ENCODE results near the gene KLHL29. TPM values are rescaled to one million over a fixed set of nuclear protein-coding genes. Genes with fewer than 3 reads are reported as not detected.

The KLHL29 gene
- polyA plus RNA-seq, 1 of the 3 experiments (the other 2 are of a cell fraction), result 4.6 TPM

DNA sequence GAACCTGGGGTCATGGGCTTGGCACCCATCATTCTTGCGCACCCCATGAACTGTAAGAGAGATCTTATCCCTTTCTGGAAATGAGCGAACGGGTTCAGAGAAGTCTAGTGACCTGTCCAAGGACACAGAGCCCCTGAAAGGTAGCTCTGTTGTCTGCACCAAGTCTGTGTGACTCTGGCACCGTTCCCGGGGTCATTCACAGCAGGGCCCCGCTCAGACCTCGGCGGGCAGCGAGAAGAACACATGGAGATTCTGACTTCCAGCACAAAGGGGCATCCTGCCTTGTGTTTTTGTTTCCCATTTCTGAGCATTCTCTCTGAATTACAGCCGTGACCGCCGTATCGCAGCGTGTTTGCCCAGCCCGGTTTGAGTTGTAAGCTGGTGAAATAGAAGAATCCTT lies 231.7 kb downstream of the KLHL29 start:
- ChIA-PET POLR2A (no interaction called here), CTCF (interaction anchor here (1.1 to 1.4 kb wide), 4 partner anchors 9 to 212 kb away, joined by 3 to 6 read pairs (median 4); no protein-coding TSS in a partner anchor)
- no peaks in the 10 kb centered on the region for H3F3A ChIP-seq (replicated peaks; ENCODE audit: insufficient read depth)
- no peak overlapping the region for H3K4me3 ChIP-seq (ENCODE audit: low read depth in 2 of 2, low read length in 1 of 2)
- H3K27me3 ChIP-seq (ENCODE audit: insufficient read depth), result no peaks in the 10 kb centered on the region
- H4K20me1 ChIP-seq (ENCODE audit: insufficient read depth), result no peaks in the 10 kb centered on the region
- H3K9me3 ChIP-seq, result peaks cover 8% of the 10 kb centered on the region
- 79% methylated on average over 15 of the region's 15 CpGs for WGBS (ENCODE audit: low lambda C conversion rate)
- no peak overlapping the region; a peak in 1 of 4 replicates for H3K27ac ChIP-seq (ENCODE audit: low read depth in 2 of 2, low read length in 1 of 2)
- H3K4me2 ChIP-seq, result no peak overlapping the region
- H3K9ac ChIP-seq, result no peak overlapping the region
- TF ChIP-seq SIN3A (IDR thresholded peaks at IDR 0.05; ENCODE audit: borderline replicate concordance, low read depth, low read length) (no peak), EZH2phosphoT487 (IDR thresholded peaks at IDR 0.05; ENCODE audit: borderline replicate concordance, low read depth) (no peak), RFX5 (IDR thresholded peaks at IDR 0.05; ENCODE audit: low read length) (no peak), FOXM1 (IDR thresholded peaks at IDR 0.05; ENCODE audit: low read depth) (no peak), YY1 (IDR thresholded peaks at IDR 0.05; ENCODE audit: low read depth) (no peak), POLR2AphosphoS5 (IDR thresholded peaks at IDR 0.05; ENCODE audit: low read depth, low read length) (no peak), ELF1 (IDR thresholded peaks at IDR 0.05) (no peak)
- H3K79me2 ChIP-seq (ENCODE audit: insufficient read depth), result no peaks in the 10 kb centered on the region
- peaks cover 0 to 6% of the 10 kb centered on the region in 2 experiments for H3K36me3 ChIP-seq (replicated peaks in 1 of 2; ENCODE audit: control insufficient read depth in 1 of 2, insufficient read depth in 2 of 2, low read length in 1 of 2)
- DNase-seq, result no peak
- peaks cover 8 to 69% of the 10 kb centered on the region in 2 experiments; a peak in 3 of 4 replicates for H3K4me1 ChIP-seq (ENCODE audit: control insufficient read depth in 1 of 2, insufficient read depth in 2 of 2, low read depth in 1 of 2, low read length in 1 of 2)
- no peaks in the 10 kb centered on the region for H3K9me2 ChIP-seq
- no peak overlapping the region for H2AFZ ChIP-seq (ENCODE audit: low read depth)

DNA sequence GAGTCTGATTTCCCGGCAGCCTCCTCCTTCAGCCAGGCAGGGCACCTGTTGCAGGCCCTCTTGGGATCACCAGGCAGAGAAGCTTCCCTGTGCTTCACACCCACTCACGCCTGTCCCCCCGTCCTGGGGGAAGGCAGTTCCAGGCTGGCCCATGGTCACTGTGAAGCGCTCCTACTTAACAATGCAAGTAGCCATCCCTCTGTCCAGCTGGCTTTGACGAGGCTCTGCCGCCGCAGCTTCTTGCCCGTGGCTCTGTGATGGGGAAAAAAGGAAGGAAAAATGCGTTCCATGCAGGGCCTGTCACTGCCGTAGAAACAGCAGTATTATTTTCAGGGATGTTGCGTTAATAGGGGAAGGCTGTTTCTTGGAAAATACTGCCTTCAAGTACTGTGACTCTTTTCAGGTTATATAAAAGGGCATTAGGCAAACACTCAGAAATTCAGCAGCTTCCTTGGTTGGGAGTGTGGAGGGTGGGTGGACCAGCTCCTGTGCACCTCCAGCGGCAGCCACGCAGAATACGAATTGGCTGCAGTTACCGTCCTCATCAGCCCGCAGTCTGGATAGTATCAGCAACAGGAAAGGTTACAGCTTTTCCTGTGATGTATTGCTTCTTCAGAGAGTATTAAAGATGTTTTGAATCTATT lies 232.3 kb downstream of the KLHL29 start:
- no peaks in the 10 kb centered on the region for H4K20me1 ChIP-seq (ENCODE audit: insufficient read depth)
- DNase-seq, result no peak
- no peaks in the 10 kb centered on the region for H3K36me3 ChIP-seq (replicated peaks in 1 of 2; ENCODE audit: control insufficient read depth in 1 of 2, insufficient read depth in 2 of 2, low read length in 1 of 2)
- H2AFZ ChIP-seq (ENCODE audit: low read depth), result no peak overlapping the region
- H3K9me3 ChIP-seq, result peaks cover 1% of the 10 kb centered on the region; the same call in 1 of the 2 replicates
- no peak for TF ChIP-seq EZH2phosphoT487 (IDR thresholded peaks at IDR 0.05; ENCODE audit: borderline replicate concordance, low read depth)
- TF ChIP-seq, protein P1, sequence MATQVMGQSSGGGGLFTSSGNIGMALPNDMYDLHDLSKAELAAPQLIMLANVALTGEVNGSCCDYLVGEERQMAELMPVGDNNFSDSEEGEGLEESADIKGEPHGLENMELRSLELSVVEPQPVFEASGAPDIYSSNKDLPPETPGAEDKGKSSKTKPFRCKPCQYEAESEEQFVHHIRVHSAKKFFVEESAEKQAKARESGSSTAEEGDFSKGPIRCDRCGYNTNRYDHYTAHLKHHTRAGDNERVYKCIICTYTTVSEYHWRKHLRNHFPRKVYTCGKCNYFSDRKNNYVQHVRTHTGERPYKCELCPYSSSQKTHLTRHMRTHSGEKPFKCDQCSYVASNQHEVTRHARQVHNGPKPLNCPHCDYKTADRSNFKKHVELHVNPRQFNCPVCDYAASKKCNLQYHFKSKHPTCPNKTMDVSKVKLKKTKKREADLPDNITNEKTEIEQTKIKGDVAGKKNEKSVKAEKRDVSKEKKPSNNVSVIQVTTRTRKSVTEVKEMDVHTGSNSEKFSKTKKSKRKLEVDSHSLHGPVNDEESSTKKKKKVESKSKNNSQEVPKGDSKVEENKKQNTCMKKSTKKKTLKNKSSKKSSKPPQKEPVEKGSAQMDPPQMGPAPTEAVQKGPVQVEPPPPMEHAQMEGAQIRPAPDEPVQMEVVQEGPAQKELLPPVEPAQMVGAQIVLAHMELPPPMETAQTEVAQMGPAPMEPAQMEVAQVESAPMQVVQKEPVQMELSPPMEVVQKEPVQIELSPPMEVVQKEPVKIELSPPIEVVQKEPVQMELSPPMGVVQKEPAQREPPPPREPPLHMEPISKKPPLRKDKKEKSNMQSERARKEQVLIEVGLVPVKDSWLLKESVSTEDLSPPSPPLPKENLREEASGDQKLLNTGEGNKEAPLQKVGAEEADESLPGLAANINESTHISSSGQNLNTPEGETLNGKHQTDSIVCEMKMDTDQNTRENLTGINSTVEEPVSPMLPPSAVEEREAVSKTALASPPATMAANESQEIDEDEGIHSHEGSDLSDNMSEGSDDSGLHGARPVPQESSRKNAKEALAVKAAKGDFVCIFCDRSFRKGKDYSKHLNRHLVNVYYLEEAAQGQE (IDR thresholded peaks at IDR 0.05; ENCODE audit: low read depth, low read length), result no peak
- TF ChIP-seq GATA2 (CRISPR knock-in tag; IDR thresholded peaks at IDR 0.05), result no peak
- TF ChIP-seq GABPA (IDR thresholded peaks at IDR 0.05; ENCODE audit: low read depth), result no peak
- no peak for TF ChIP-seq POLR2AphosphoS5 (IDR thresholded peaks at IDR 0.05; ENCODE audit: low read depth, low read length)
- TF ChIP-seq TEAD4 (IDR thresholded peaks at IDR 0.05; ENCODE audit: borderline replicate concordance, insufficient read depth), result no peak
- no peak for TF ChIP-seq FOXM1 (IDR thresholded peaks at IDR 0.05; ENCODE audit: low read depth)
- TF ChIP-seq PBX3 (IDR thresholded peaks at IDR 0.05), result no peak
- no peak for TF ChIP-seq NRF1 (IDR thresholded peaks at IDR 0.05; ENCODE audit: low read depth, low read length)
- TF ChIP-seq IRF3 (IDR thresholded peaks at IDR 0.05; ENCODE audit: low read depth, low read length), result no peak
- no peak for TF ChIP-seq CHD2 (IDR thresholded peaks at IDR 0.05; ENCODE audit: low read length, partially characterized antibody)
- TF ChIP-seq RAD21 (IDR thresholded peaks at IDR 0.05; ENCODE audit: low read length), result no peak
- no peak for TF ChIP-seq EP300 (IDR thresholded peaks at IDR 0.05; ENCODE audit: borderline replicate concordance in 1 of 2, low read depth in 1 of 2, low read length in 1 of 2)
- no peak for TF ChIP-seq RFX5 (IDR thresholded peaks at IDR 0.05; ENCODE audit: low read length)
- H3K27me3 ChIP-seq (ENCODE audit: insufficient read depth), result no peaks in the 10 kb centered on the region
- peak overlapping the region in 1 of 2 experiments; percentile 86; a peak in 2 of 4 replicates for H3K27ac ChIP-seq (ENCODE audit: low read depth in 2 of 2, low read length in 1 of 2)
- ChIA-PET POLR2A (no interaction called here), CTCF (interaction anchor here (0.7 to 1.4 kb wide), 5 partner anchors 8 to 213 kb away, joined by 3 to 6 read pairs (median 3); no protein-coding TSS in a partner anchor)
- H3K9me2 ChIP-seq, result no peaks in the 10 kb centered on the region
- no peak overlapping the region for H3K9ac ChIP-seq
- H3K4me2 ChIP-seq, result no peak overlapping the region
- no peaks in the 10 kb centered on the region for H3K79me2 ChIP-seq (ENCODE audit: insufficient read depth)
- H3F3A ChIP-seq (replicated peaks; ENCODE audit: insufficient read depth), result no peaks in the 10 kb centered on the region
- 83% methylated on average over 16 of the region's 16 CpGs for WGBS (ENCODE audit: low lambda C conversion rate)
- H3K4me3 ChIP-seq (ENCODE audit: low read depth in 2 of 2, low read length in 1 of 2), result no peak overlapping the region
- peaks cover 8 to 76% of the 10 kb centered on the region in 2 experiments; a peak in 3 of 4 replicates for H3K4me1 ChIP-seq (ENCODE audit: control insufficient read depth in 1 of 2, insufficient read depth in 2 of 2, low read depth in 1 of 2, low read length in 1 of 2)

Data from SK-N-SH (cell line).